WTC11 (cell line): ENCODE data around the gene MIA2. TPM values are rescaled to one million over a fixed set of nuclear protein-coding genes. Genes with fewer than 3 reads are reported as not detected.

Experiments used
- ATAC-seq: fragments of 200-7000 bp; cut with Tn5 transposase; 2 replicates; pipeline ENCODE4 v1.10.0; 2021; ENCODE audit warnings: mild to moderate bottlenecking, moderate library complexity
- CTCF ChIA-PET: fragments of 300-600 bp; sonication (Branson Sonifier 250); formaldehyde crosslinking; loops from one replicate; lab custom pipeline; 2021; ENCODE audit warnings: antibody characterized with exemption; lab: Charles Lee
- POLR2A ChIA-PET: fragments of 350-600 bp; sonication (Branson Sonifier 250); formaldehyde crosslinking; loops from one replicate; lab custom pipeline; 2021; ENCODE audit warnings: antibody characterized with exemption; lab: Charles Lee
- DNase-seq: peaks from one replicate; pipeline ENCODE4 v3.0.0; 2021; ENCODE audit warnings: low spot score
- H3K27ac Mint-ChIP-seq: 2 replicates; pipeline ENCODE4 v1.8.0; 2021; ENCODE audit warnings: mixed read lengths
- H3K27me3 Mint-ChIP-seq: 2 replicates; pipeline ENCODE4 v1.8.0; 2021; ENCODE audit warnings: low read depth, mild to moderate bottlenecking, moderate library complexity, mixed read lengths
- H3K36me3 Mint-ChIP-seq: 2 replicates; pipeline ENCODE4 v1.8.0; 2021; ENCODE audit warnings: mixed read lengths
- H3K4me1 Mint-ChIP-seq: 2 replicates; pipeline ENCODE4 v1.8.0; 2022; ENCODE audit warnings: mixed read lengths
- H3K4me3 Mint-ChIP-seq: 2 replicates; pipeline ENCODE4 v1.8.0; 2021; ENCODE audit warnings: mild to moderate bottlenecking, moderate library complexity, mixed read lengths
- H3K9me3 Mint-ChIP-seq: 2 replicates; pipeline ENCODE4 v1.8.0; 2021; ENCODE audit warnings: mixed read lengths
- ARID4B ChIP-seq: sonication (generic); formaldehyde crosslinking; IDR thresholded peaks from 2 replicates; pipeline ENCODE4 v1.8.0; 2023; ENCODE audit warnings: missing genetic modification reagents, mild to moderate bottlenecking, borderline replicate concordance
- GTF2I ChIP-seq: fragments of 250-450 bp; sonication (Bioruptor Pico); conservative IDR thresholded peaks from 2 replicates; pipeline ENCODE4 v1.4.0; 2021; ENCODE audit warnings: mild to moderate bottlenecking
- IRF1 ChIP-seq: sonication (generic); formaldehyde crosslinking; IDR thresholded peaks from 2 replicates; pipeline ENCODE4 v1.8.0; 2023; ENCODE audit warnings: missing genetic modification reagents
- MAX ChIP-seq: sonication (generic); formaldehyde crosslinking; IDR thresholded peaks from 2 replicates; pipeline ENCODE4 v1.8.0; 2022; ENCODE audit warnings: mild to moderate bottlenecking, missing genetic modification reagents
- NFATC4 ChIP-seq: fragments of 250-450 bp; sonication (Bioruptor Pico); IDR thresholded peaks from 2 replicates; pipeline ENCODE4 v1.9.0; 2021; ENCODE audit warnings: mild to moderate bottlenecking
- PREB ChIP-seq: sonication (generic); formaldehyde crosslinking; IDR thresholded peaks from 2 replicates; pipeline ENCODE4 v1.8.1; 2022; ENCODE audit warnings: mild to moderate bottlenecking, missing genetic modification reagents, moderate library complexity, borderline replicate concordance
- PRRX2 ChIP-seq: fragments of 250-450 bp; sonication (Bioruptor Pico); IDR thresholded peaks from 2 replicates; pipeline ENCODE4 v1.8.0; 2021; ENCODE audit warnings: mild to moderate bottlenecking
- RORB ChIP-seq: fragments of 250-450 bp; sonication (Bioruptor Pico); IDR thresholded peaks from 2 replicates; pipeline ENCODE4 v1.9.0; 2021; ENCODE audit warnings: mild to moderate bottlenecking
- SMAD4 ChIP-seq: sonication (generic); formaldehyde crosslinking; IDR thresholded peaks from 2 replicates; pipeline ENCODE4 v1.8.0; 2022; ENCODE audit warnings: mild to moderate bottlenecking, missing genetic modification reagents
- ZMAT4 ChIP-seq: fragments of 250-450 bp; sonication (Bioruptor Pico); IDR thresholded peaks from 2 replicates; pipeline ENCODE4 v1.9.0; 2021; ENCODE audit warnings: mild to moderate bottlenecking
- ZNF121 ChIP-seq: sonication (generic); formaldehyde crosslinking; IDR thresholded peaks from 2 replicates; pipeline ENCODE4 v1.8.0; 2023; ENCODE audit warnings: missing genetic modification reagents
- ZNF281 ChIP-seq: sonication (generic); formaldehyde crosslinking; IDR thresholded peaks from 2 replicates; pipeline ENCODE4 v1.8.0; 2023; ENCODE audit warnings: mild to moderate bottlenecking, missing genetic modification reagents
- ZNF317 ChIP-seq: sonication (generic); formaldehyde crosslinking; IDR thresholded peaks from 2 replicates; pipeline ENCODE4 v1.8.1; 2023; ENCODE audit warnings: low read depth, mild to moderate bottlenecking, moderate library complexity, missing genetic modification reagents, borderline replicate concordance
- ZNF396 ChIP-seq: fragments of 250-450 bp; sonication (Bioruptor Pico); IDR thresholded peaks from 2 replicates; pipeline ENCODE4 v1.8.0; 2021; ENCODE audit warnings: mild to moderate bottlenecking, moderate library complexity, borderline replicate concordance
- total RNA-seq: library from RNA; stranded (reverse); gene quantifications from 3 replicates; pipeline ENCODE4 v1.2.3, GENCODE V29; 2021

The MIA2 gene
- total RNA-seq, 1 experiment from 2014 or later: 11.3 TPM

- TF ChIP-seq ARID4B (CRISPR knock-in tag) (no peak), ZNF121 (CRISPR knock-in tag) (no peak), ZNF396 (no peak), NFATC4 (no peak), GTF2I (CRISPR knock-in tag) (no peak), ZMAT4 (CRISPR knock-in tag) (no peak), RORB (CRISPR knock-in tag) (no peak), PREB (no peak), ZNF281 (CRISPR knock-in tag) (no peak)
Measured at GRCh38 chr14:39372656-39373055, 138.9 kb downstream of the MIA2 start (continued).

GRCh38 chr14:39374851-39375250 lies 141.1 kb downstream of the MIA2 start:
- CTCF ChIA-PET: interaction anchor here (1.0 to 2.0 kb wide), 4 partner anchors 42 to 144 kb away, joined by 3 to 5 read pairs (median 4); no protein-coding TSS in a partner anchor
- TF ChIP-seq MAX (CRISPR knock-in tag) (no peak), IRF1 (CRISPR knock-in tag) (no peak), PRRX2 (CRISPR knock-in tag) (no peak), SMAD4 (CRISPR knock-in tag) (no peak)
- H3K36me3 Mint-ChIP-seq: no peaks in the 10 kb centered on the region
- no peak overlapping the region for H3K4me3 Mint-ChIP-seq
- no peaks in the 10 kb centered on the region for H3K9me3 Mint-ChIP-seq
- H3K27me3 Mint-ChIP-seq: no peaks in the 10 kb centered on the region
- DNase-seq: no peak
- H3K27ac Mint-ChIP-seq: peak overlapping the region; percentile 78; the same call in 1 of the 2 replicates
- ATAC-seq: no peak
- peaks cover 6% of the 10 kb centered on the region for H3K4me1 Mint-ChIP-seq
- POLR2A ChIA-PET: no interaction called here

- TF ChIP-seq PRRX2 (CRISPR knock-in tag): no peak
- TF ChIP-seq ZNF396: no peak
- TF ChIP-seq ZNF317: no peak
- TF ChIP-seq, all 79 proteins: peak for 0
- H3K27ac Mint-ChIP-seq: peak overlapping the region; percentile 25
- CTCF ChIA-PET: interaction anchor here (0.5 to 1.2 kb wide), 2 partner anchors 8 to 55 kb away, joined by 3 to 6 read pairs; partner anchors contain the start of gene FBXO33
- no peak overlapping the region for H3K4me3 Mint-ChIP-seq
- H3K27me3 Mint-ChIP-seq: no peaks in the 10 kb centered on the region
- no peaks in the 10 kb centered on the region for H3K9me3 Mint-ChIP-seq
- no peaks in the 10 kb centered on the region for H3K36me3 Mint-ChIP-seq
- DNase-seq (no peak), ATAC-seq (no peak)
- POLR2A ChIA-PET: interaction anchor here (0.7 kb wide), 1 partner anchor 207 kb away, joined by 3 read pairs; the partner anchor contains the start of gene TRAPPC6B
- peaks cover 6% of the 10 kb centered on the region for H3K4me1 Mint-ChIP-seq
Measured at GRCh38 chr14:39376667-39377403, 143.1 kb downstream of the MIA2 start.
